Renal pelvis (tissue), 12 donors: ENCODE measurements around the gene HP1BP3. TPM values are rescaled to one million over a fixed set of nuclear protein-coding genes. Genes with fewer than 3 reads are reported as not detected.
"Not testable (repeated sequence)": the region's sequence is repeated elsewhere in the genome, so short reads cannot be mapped to it uniquely, and the experiment has no call there.

Source experiments
- DNase-seq: peaks from one replicate; pipeline ENCODE4 v3.0.0-alpha.2; 2013
- long read RNA-seq, 16 experiments: transcript quantifications; one replicate each; lab custom pipeline, GENCODE V29; 2026
- polyA plus RNA-seq, 3 donors: library from polyadenylated mRNA; unstranded; fragments of 120-200 nt; gene quantifications; one replicate each; pipeline ENCODE4 v1.2.1, GENCODE V29; 2013; ENCODE audit not compliant: insufficient read length in 3 of 3

Gene HP1BP3
- polyA plus RNA-seq = 100 to 1,000 TPM; 236 to 390 (median 374) TPM
- long read RNA-seq, donor 1, full-length matches to known transcripts = 5 of 23 reads
- long read RNA-seq, donor 1, partial matches to known transcripts = 5 of 23 reads
- long read RNA-seq, donor 1, other reads (novel, unspliced or antisense) = 13 of 23 reads
- long read RNA-seq, donor 2, full-length matches to known transcripts = 6 of 45 reads
- long read RNA-seq, donor 2, partial matches to known transcripts = 5 of 45 reads
- long read RNA-seq, donor 2, other reads (novel, unspliced or antisense) = 34 of 45 reads
- long read RNA-seq, donor 3, full-length matches to known transcripts = 6 of 21 reads
- long read RNA-seq, donor 3, partial matches to known transcripts = 9 of 21 reads
- long read RNA-seq, donor 3, other reads (novel, unspliced or antisense) = 6 of 21 reads
- long read RNA-seq, donor 4, full-length matches to known transcripts = 5 of 30 reads
- long read RNA-seq, donor 4, partial matches to known transcripts = 6 of 30 reads
- long read RNA-seq, donor 4, other reads (novel, unspliced or antisense) = 19 of 30 reads
- long read RNA-seq, donor 5, partial matches to known transcripts = 0 of 8 reads
- long read RNA-seq, donor 5, other reads (novel, unspliced or antisense) = 7 of 8 reads
- long read RNA-seq, donor 6, full-length matches to known transcripts = 29 of 84 reads
- long read RNA-seq, donor 6, partial matches to known transcripts = 20 of 84 reads
- long read RNA-seq, donor 6, other reads (novel, unspliced or antisense) = 35 of 84 reads
- long read RNA-seq, donor 7, partial matches to known transcripts = 12 of 33 reads
- long read RNA-seq, donor 7, other reads (novel, unspliced or antisense) = 20 of 33 reads
- long read RNA-seq, donor 8, full-length matches to known transcripts = 2 of 11 reads
- long read RNA-seq, donor 8, partial matches to known transcripts = 0 of 11 reads
- long read RNA-seq, donor 8, other reads (novel, unspliced or antisense) = 9 of 11 reads
- long read RNA-seq, donor 9, full-length matches to known transcripts = 12 of 44 reads
- long read RNA-seq, donor 9, partial matches to known transcripts = 7 of 44 reads
- long read RNA-seq, donor 9, other reads (novel, unspliced or antisense) = 25 of 44 reads
- long read RNA-seq, donor 10, full-length matches to known transcripts = 11 of 48 reads
- long read RNA-seq, donor 10, partial matches to known transcripts = 20 of 48 reads
- long read RNA-seq, donor 10, other reads (novel, unspliced or antisense) = 17 of 48 reads
- long read RNA-seq, donor 11, full-length matches to known transcripts = 4 of 21 reads
- long read RNA-seq, donor 11, partial matches to known transcripts = 0 of 21 reads
- long read RNA-seq, donor 11, other reads (novel, unspliced or antisense) = 17 of 21 reads
- long read RNA-seq, donor 12, full-length matches to known transcripts = 41 of 126 reads
- long read RNA-seq, donor 12, partial matches to known transcripts = 55 of 126 reads
- long read RNA-seq, donor 12, other reads (novel, unspliced or antisense) = 30 of 126 reads
- long read RNA-seq, donor 13, full-length matches to known transcripts = 8 of 32 reads
- long read RNA-seq, donor 13, partial matches to known transcripts = 11 of 32 reads
- long read RNA-seq, donor 13, other reads (novel, unspliced or antisense) = 13 of 32 reads
- long read RNA-seq, donor 14 = 0 reads
- long read RNA-seq, donor 15, full-length matches to known transcripts = 18 of 47 reads
- long read RNA-seq, donor 15, partial matches to known transcripts = 12 of 47 reads
- long read RNA-seq, donor 15, other reads (novel, unspliced or antisense) = 17 of 47 reads
- long read RNA-seq, donor 16, full-length matches to known transcripts = 6 of 37 reads
- long read RNA-seq, donor 16, partial matches to known transcripts = 15 of 37 reads
- long read RNA-seq, donor 16, other reads (novel, unspliced or antisense) = 16 of 37 reads

GRCh38 chr1:20787029-20787839 is at the start of gene HP1BP3:
TSS of gene HP1BP3 (minus strand) at chr1:20787307. CDS start at chr1:20780440, 6,867 bp downstream.
- peak; percentile 75 for DNase-seq

- DNase-seq = no peak
These were observed 49.1 kb upstream of the HP1BP3 start for GRCh38 chr1:20836230-20836629.

GRCh38 chr1:20834780-20835179 is 47.7 kb upstream of the HP1BP3 start:
- DNase-seq = no peak

GRCh38 chr1:20834192-20834591 is 47.1 kb upstream of the HP1BP3 start:
- DNase-seq = no peak

GRCh38 chr1:20830378-20830777 is 43.3 kb upstream of the HP1BP3 start:
- DNase-seq = no peak

GRCh38 chr1:20829946-20830345 is 42.8 kb upstream of the HP1BP3 start:
- DNase-seq = no peak

GRCh38 chr1:20829531-20829930 is 42.4 kb upstream of the HP1BP3 start:
- DNase-seq = no peak

- DNase-seq = peak; percentile 16
These were observed 36.7 kb upstream of the HP1BP3 start for GRCh38 chr1:20823845-20824244.

- DNase-seq = no peak
These were observed 34.4 kb upstream of the HP1BP3 start for GRCh38 chr1:20821466-20821865.

GRCh38 chr1:20819818-20820217 is 32.7 kb upstream of the HP1BP3 start:
- no peak for DNase-seq

GRCh38 chr1:20814534-20814871 is 27.4 kb upstream of the HP1BP3 start:
- no peak for DNase-seq

- DNase-seq = no peak
These were observed 24.8 kb upstream of the HP1BP3 start for GRCh38 chr1:20811916-20812315.

- no peak for DNase-seq
These were observed 6.1 kb upstream of the HP1BP3 start for GRCh38 chr1:20793236-20793635.

- DNase-seq = no peak
These were observed 5.1 kb upstream of the HP1BP3 start for GRCh38 chr1:20792196-20792595.

- DNase-seq = no peak
These were observed 3.7 kb upstream of the HP1BP3 start for GRCh38 chr1:20790785-20791184.

GRCh38 chr1:20789598-20789997 is 2.5 kb upstream of the HP1BP3 start:
- not testable (repeated sequence) for DNase-seq

GRCh38 chr1:20787840-20788795 is 1.0 kb upstream of the HP1BP3 start:
- DNase-seq = peak; percentile 37

- peak; percentile 97 for DNase-seq
These were observed 666 bp downstream of the HP1BP3 start for GRCh38 chr1:20786253-20787028.
